GM19238 (cell line): ENCODE data around the gene PTPRG.
A peak's percentile ranks its signal among the peaks of the same experiment; 100 is the strongest.

Source experiments
- DNase-seq: peaks from one replicate; pipeline ENCODE4 v3.0.0; 2011; ENCODE audit warnings: low spot score; ENCODE audit not compliant: insufficient read length

The PTPRG gene

GRCh38 chr3:61855211-61855610 is 293.8 kb downstream of the PTPRG start:
- DNase-seq: no peak

DNA sequence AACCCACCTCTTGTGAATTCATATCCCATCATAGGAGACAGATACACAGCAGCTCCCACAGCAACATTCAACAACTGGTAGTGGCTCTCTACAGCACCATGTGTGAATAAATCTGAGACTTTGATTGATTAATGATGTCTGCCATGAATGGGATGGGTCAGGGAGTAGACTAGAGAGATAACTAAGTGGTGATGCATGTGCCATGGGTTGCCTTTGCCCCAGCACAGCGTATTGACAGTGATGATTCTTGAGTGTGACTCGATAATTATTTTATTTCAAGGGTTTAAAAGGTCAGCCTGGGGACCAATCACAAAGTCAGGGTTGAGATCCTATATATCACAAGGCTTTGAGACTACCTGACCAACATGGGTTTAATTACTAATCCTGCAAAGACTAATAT is 295.9 kb downstream of the PTPRG start:
- no peak for DNase-seq

DNA sequence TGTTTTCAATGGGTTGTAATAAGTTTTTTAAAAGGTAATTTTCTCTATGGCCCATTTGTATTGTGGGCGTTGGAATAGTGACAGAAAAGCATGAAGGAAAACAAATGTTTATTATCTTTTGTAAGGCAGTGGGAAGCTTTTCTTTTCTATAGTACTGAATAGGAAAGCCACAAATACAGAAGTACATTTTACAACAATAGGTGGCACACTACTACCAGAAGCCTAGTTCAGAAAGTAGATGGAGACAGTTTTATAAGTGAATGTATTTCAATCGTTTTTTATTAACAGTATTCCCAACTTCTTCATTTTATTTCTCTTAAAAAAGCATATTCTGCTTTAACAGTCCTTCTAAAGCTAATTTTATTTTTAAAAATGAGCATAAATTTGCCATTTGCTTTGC is 296.7 kb downstream of the PTPRG start:
- no peak for DNase-seq

- no peak for DNase-seq
These were observed 300.0 kb downstream of the PTPRG start for GRCh38 chr3:61861410-61861809.

DNA sequence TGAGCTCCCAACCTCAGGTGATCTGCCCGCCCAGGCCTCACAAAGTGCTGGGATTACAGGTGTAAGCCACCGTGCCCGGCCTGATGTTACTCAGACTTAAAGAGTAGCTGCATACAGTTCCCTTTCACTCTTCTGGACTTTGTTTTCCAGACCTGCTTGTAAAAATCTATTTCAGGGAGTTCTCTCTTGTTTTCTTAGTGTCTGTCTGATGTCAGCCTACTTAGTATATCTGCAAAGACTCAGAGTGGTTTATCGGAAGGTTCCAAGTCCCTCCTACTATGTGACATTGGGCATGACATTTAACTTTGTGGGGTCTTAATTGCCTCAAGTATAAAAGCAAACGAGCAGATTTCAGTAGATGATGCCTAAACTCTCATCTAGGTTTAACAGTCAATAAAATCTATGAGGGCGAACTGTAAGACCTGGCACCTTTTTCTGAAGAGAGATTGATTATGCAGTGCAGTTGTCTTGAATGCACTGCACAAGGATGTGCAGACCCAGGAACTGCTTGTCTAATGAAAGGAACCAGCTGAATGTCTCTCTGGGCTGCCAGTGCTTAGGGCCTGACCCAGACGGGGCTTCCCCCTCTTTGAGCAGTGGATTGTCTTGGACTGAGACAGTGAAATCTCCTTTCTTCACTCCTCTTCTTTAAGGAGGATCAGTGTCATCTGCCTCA is 301.4 kb downstream of the PTPRG start:
- DNase-seq: no peak

GRCh38 chr3:61863579-61863978 is 302.2 kb downstream of the PTPRG start:
- DNase-seq: no peak

GRCh38 chr3:61864886-61865285 is 303.5 kb downstream of the PTPRG start:
- DNase-seq: no peak

- no peak for DNase-seq
These were observed 304.2 kb downstream of the PTPRG start for GRCh38 chr3:61865466-61866152.

GRCh38 chr3:61866153-61866542 is 304.8 kb downstream of the PTPRG start:
- no peak for DNase-seq

- no peak for DNase-seq
These were observed 305.6 kb downstream of the PTPRG start for GRCh38 chr3:61866961-61867461.

GRCh38 chr3:61868499-61868898 is 307.1 kb downstream of the PTPRG start:
- no peak for DNase-seq

- no peak for DNase-seq
These were observed 308.0 kb downstream of the PTPRG start for GRCh38 chr3:61869371-61869770.

DNA sequence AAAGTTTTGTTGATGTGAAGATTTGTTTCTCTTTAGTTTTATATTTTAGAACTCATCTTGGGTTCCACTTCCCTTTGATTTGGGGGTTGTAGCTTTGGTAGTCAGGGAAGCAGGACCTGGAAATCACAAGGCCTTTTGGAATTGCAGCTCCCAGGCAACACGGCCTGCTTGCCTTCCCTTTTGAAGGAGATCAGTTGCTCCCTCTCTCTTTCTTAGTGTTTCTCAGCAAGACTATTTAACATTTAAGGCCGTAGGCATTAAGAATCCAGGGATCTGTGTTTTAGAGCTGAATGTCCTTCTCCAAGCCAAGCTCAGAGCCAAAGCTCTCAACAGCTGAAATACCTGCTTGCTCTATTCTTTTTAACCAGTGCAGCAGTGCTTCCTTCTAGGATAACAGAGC is 310.3 kb downstream of the PTPRG start:
- no peak for DNase-seq

GRCh38 chr3:61872077-61872706 is 310.8 kb downstream of the PTPRG start:
- no peak for DNase-seq

DNA sequence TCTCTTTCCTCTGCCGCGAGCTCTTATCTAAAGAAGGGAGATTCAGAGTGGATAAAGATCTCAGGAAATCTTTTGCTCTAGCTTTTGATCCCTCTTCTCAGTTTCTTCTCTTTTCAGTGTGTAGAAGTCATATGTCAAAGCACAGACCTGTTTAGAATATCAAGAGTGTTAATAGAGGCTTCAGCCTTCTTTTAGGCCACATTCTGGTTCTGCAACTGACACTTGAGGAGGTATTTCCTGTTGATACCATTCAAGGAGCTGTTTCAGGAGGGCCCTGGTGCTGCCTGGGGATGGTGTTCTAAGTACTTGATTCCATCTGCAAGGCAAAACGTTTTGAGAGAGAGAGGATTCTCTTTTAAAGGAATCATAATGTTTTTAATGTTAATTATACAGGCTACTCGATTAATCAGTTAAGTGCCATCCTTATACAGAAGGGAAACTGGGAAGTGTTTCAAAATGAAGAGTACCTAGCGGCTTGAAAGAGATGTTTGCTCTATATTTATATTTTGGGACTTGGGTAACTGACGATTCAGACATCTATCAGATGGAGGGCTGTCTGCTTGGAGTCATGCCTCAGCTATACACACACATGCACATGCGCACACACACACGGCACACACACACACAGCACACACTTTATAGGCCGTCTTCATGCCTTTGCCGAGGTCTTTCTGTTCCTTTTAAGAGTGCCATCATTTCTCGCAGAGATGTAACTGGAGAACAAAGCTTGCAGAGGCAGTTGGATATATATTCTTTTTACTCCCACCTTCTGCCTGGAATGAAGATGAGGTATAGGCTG is 313.9 kb downstream of the PTPRG start:
- DNase-seq: no peak

DNA sequence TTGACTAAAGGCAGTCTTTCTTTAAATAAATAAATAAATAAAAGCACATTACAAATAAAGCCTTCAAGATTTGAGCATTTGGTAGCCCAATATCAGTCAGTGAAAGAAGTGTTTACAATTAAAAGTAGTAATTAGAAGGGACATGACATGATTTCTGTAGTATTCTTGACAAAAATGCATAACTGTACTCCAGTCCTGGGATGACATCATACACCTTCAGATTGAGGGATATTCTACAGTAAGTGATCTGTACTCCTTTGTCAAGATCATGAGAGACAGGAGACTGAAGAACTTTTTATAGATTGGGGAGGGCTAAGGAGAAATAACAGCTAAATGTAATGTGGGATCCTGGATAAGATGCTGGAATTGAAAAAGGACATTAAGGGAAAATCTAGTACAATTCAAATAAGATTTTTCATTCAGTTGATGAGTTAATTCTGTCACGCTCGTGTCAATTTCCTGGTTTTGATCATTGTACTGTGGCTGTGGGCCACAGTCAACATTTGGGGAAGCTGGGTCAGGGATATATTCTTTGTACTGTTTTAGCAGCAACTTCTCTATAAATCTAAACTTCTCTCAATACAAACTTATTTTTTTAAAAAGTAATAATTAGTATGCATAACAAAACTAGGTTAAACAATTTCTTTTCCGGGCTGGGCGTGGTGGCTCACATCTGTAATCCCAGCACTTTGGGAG is 314.8 kb downstream of the PTPRG start:
- no peak for DNase-seq

DNA sequence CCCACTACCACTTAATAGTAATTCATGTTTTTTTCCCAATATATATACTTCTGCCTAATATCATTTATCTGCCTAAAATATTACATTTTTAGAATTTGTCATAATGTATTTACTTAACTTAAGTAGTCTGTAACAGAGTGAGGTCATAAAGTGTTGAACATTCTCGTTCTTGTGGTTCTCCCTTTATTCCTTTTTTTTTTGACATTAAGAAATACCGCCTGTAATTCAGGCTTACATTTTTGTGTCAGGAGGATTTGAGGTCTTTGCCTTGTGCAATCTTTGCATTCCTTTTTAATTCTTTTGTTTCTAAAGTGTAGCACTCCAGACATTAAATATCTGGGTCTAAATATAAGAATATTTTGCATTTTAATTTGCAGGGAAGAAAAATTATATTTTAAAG is 315.4 kb downstream of the PTPRG start:
- no peak for DNase-seq

GRCh38 chr3:61877359-61878138 is 316.2 kb downstream of the PTPRG start:
- DNase-seq: peak; percentile 41

DNA sequence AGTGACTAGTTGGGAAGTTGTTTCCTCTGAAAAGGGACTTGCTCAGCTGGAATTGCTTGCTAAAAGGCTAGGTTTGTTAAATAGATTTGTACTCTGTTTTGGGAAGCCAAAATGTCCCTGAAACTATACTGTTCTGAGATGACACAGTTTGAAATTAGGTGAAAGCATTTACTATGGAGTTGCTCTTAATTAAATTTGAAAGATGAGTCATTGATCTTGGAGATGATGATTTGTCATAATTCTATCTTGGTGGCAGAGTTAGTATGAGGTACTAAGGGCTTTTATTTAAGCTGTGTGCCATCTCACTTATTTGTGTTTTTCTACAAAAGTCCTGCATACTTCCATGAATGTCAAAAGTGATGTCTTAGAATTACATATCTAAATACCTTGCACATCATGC is 320.9 kb downstream of the PTPRG start:
- no peak for DNase-seq

- no peak for DNase-seq
These were observed 323.4 kb downstream of the PTPRG start for GRCh38 chr3:61884794-61885193.
